PFSK-1 (cell line): Measurements from ENCODE around the gene TNC.

Source experiments
- POLR2AphosphoS5 ChIP-seq: IDR thresholded peaks from 2 replicates; pipeline ENCODE4 v1.6.1; 2012; ENCODE audit warnings: low read depth, mild to moderate bottlenecking, control low read depth, low read length, moderate library complexity
- SIN3A ChIP-seq: IDR thresholded peaks from 2 replicates; pipeline ENCODE4 v1.6.1; 2012; ENCODE audit warnings: mild to moderate bottlenecking, low read length, moderate library complexity, borderline replicate concordance; ENCODE audit not compliant: insufficient read depth
- TAF1 ChIP-seq: IDR thresholded peaks from 2 replicates; pipeline ENCODE4 v1.6.1; 2012; ENCODE audit warnings: low read length, control low read depth, borderline replicate concordance; ENCODE audit not compliant: insufficient read depth
- TF ChIP-seq, protein P1 (sequence below), 2 experiments: IDR thresholded peaks; 2 replicates each; pipeline versions ENCODE4 v1.6.1 to v1.8.0; 2011 to 2012; ENCODE audit warnings: low read depth in 2 of 2, low read length in 2 of 2, control low read depth in 1 of 2, inconsistent platforms in 1 of 2, mild to moderate bottlenecking in 1 of 2, moderate library complexity in 1 of 2; ENCODE audit not compliant: insufficient read depth in 1 of 2

DNA sequence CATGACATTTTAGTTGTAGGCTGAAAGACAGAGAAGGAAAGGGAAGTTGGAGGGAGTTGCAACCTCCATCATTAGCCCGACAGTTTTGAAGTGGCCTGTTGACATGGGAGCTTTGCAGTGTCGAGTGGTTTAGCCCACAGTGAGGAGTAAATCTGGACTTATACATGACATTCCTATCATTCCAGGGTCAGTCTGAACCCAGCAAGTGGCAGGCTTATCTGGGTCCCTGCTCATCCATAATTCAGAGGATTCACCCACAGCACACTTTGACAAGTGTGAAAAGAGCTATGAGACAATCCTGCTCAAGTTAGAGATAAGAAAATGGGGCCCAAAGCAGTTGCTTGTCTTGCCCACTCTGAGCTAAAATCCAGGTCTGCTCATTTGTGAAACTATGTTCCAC is 8.4 kb upstream of the TNC start:
- TF ChIP-seq TAF1 (no peak), POLR2AphosphoS5 (no peak), SIN3A (no peak)
- TF ChIP-seq, protein P1, sequence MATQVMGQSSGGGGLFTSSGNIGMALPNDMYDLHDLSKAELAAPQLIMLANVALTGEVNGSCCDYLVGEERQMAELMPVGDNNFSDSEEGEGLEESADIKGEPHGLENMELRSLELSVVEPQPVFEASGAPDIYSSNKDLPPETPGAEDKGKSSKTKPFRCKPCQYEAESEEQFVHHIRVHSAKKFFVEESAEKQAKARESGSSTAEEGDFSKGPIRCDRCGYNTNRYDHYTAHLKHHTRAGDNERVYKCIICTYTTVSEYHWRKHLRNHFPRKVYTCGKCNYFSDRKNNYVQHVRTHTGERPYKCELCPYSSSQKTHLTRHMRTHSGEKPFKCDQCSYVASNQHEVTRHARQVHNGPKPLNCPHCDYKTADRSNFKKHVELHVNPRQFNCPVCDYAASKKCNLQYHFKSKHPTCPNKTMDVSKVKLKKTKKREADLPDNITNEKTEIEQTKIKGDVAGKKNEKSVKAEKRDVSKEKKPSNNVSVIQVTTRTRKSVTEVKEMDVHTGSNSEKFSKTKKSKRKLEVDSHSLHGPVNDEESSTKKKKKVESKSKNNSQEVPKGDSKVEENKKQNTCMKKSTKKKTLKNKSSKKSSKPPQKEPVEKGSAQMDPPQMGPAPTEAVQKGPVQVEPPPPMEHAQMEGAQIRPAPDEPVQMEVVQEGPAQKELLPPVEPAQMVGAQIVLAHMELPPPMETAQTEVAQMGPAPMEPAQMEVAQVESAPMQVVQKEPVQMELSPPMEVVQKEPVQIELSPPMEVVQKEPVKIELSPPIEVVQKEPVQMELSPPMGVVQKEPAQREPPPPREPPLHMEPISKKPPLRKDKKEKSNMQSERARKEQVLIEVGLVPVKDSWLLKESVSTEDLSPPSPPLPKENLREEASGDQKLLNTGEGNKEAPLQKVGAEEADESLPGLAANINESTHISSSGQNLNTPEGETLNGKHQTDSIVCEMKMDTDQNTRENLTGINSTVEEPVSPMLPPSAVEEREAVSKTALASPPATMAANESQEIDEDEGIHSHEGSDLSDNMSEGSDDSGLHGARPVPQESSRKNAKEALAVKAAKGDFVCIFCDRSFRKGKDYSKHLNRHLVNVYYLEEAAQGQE (IDR thresholded peaks at IDR 0.05; ENCODE audit: insufficient read depth in 1 of 2, low read depth in 2 of 2, low read length in 2 of 2) = no peak
